Measurements from ENCODE around the gene HIVEP3.

Gene HIVEP3

GRCh38 chr1:41726292-41726691, 192.4 kb downstream of the HIVEP3 start:
- Histone ChIP-seq H3K4me2 (peak overlapping the region; percentile 85; the same call in 1 of the 2 replicates), H3K4me1 (ENCODE audit: low read depth, poor library complexity, severe bottlenecking) (peaks cover 64% of the 10 kb centered on the region), H3K9ac (peak overlapping the region; percentile 61; the same call in 1 of the 2 replicates), H3K4me3 (IDR thresholded peaks at IDR 0.05; ENCODE audit: insufficient read depth, low read depth, low read length) (no peak overlapping the region), H3K27me3 (ENCODE audit: insufficient read depth, low read depth) (no peaks in the 10 kb centered on the region), H3K27ac (peak overlapping the region; percentile 88), H2AFZ (ENCODE audit: low read depth) (peak overlapping the region; percentile 63; the same call in 1 of the 2 replicates), H3K79me2 (ENCODE audit: insufficient read depth, low read depth) (no peaks in the 10 kb centered on the region), H3K36me3 (ENCODE audit: insufficient read depth) (no peaks in the 10 kb centered on the region), H4K20me1 (ENCODE audit: insufficient read depth) (no peaks in the 10 kb centered on the region)
- TF ChIP-seq CTCF (conservative IDR thresholded peaks at IDR 0.05; ENCODE audit: low read depth, low read length): no peak

- H3K4me3 ChIP-seq (IDR thresholded peaks at IDR 0.05; ENCODE audit: insufficient read depth, low read depth, low read length): no peak overlapping the region
- H3K79me2 ChIP-seq (ENCODE audit: insufficient read depth, low read depth): no peaks in the 10 kb centered on the region
- H3K27ac ChIP-seq: no peak overlapping the region
- H2AFZ ChIP-seq (ENCODE audit: low read depth): no peak overlapping the region
- peak overlapping the region; percentile 30; the same call in 1 of the 2 replicates for H3K4me2 ChIP-seq
- peaks cover 61% of the 10 kb centered on the region for H3K4me1 ChIP-seq (ENCODE audit: low read depth, poor library complexity, severe bottlenecking)
- H3K9ac ChIP-seq: no peak overlapping the region
- H3K36me3 ChIP-seq (ENCODE audit: insufficient read depth): no peaks in the 10 kb centered on the region
- H3K27me3 ChIP-seq (ENCODE audit: insufficient read depth, low read depth): no peaks in the 10 kb centered on the region
- no peaks in the 10 kb centered on the region for H4K20me1 ChIP-seq (ENCODE audit: insufficient read depth)
- TF ChIP-seq CTCF (conservative IDR thresholded peaks at IDR 0.05; ENCODE audit: low read depth, low read length): no peak
Measured at GRCh38 chr1:41724926-41725325, 193.8 kb downstream of the HIVEP3 start.

- H3K9ac ChIP-seq: no peak overlapping the region
- no peak overlapping the region for H2AFZ ChIP-seq (ENCODE audit: low read depth)
- H3K4me1 ChIP-seq (ENCODE audit: low read depth, poor library complexity, severe bottlenecking): peaks cover 54% of the 10 kb centered on the region
- no peak for TF ChIP-seq CTCF (conservative IDR thresholded peaks at IDR 0.05; ENCODE audit: low read depth, low read length)
- no peaks in the 10 kb centered on the region for H3K79me2 ChIP-seq (ENCODE audit: insufficient read depth, low read depth)
- no peaks in the 10 kb centered on the region for H3K36me3 ChIP-seq (ENCODE audit: insufficient read depth)
- no peaks in the 10 kb centered on the region for H4K20me1 ChIP-seq (ENCODE audit: insufficient read depth)
- H3K4me3 ChIP-seq (IDR thresholded peaks at IDR 0.05; ENCODE audit: insufficient read depth, low read depth, low read length): no peak overlapping the region
- no peak overlapping the region for H3K27ac ChIP-seq
- H3K27me3 ChIP-seq (ENCODE audit: insufficient read depth, low read depth): no peaks in the 10 kb centered on the region
- H3K4me2 ChIP-seq: no peak overlapping the region; the same call in 1 of the 2 replicates
Measured at GRCh38 chr1:41724248-41724647, 194.5 kb downstream of the HIVEP3 start.

GRCh38 chr1:41723786-41724185, 194.9 kb downstream of the HIVEP3 start:
- Histone ChIP-seq H4K20me1 (ENCODE audit: insufficient read depth) (no peaks in the 10 kb centered on the region), H3K27ac (no peak overlapping the region), H3K4me1 (ENCODE audit: low read depth, poor library complexity, severe bottlenecking) (peaks cover 49% of the 10 kb centered on the region), H3K4me2 (no peak overlapping the region), H3K79me2 (ENCODE audit: insufficient read depth, low read depth) (no peaks in the 10 kb centered on the region), H3K4me3 (IDR thresholded peaks at IDR 0.05; ENCODE audit: insufficient read depth, low read depth, low read length) (no peak overlapping the region), H3K9ac (no peak overlapping the region), H3K36me3 (ENCODE audit: insufficient read depth) (no peaks in the 10 kb centered on the region), H2AFZ (ENCODE audit: low read depth) (no peak overlapping the region), H3K27me3 (ENCODE audit: insufficient read depth, low read depth) (no peaks in the 10 kb centered on the region)
- TF ChIP-seq CTCF (conservative IDR thresholded peaks at IDR 0.05; ENCODE audit: low read depth, low read length): no peak

Measured in KMS-11 (cell line).